ENCODE data around the gene NCBP3. TPM values are rescaled to one million over a fixed set of nuclear protein-coding genes. Genes with fewer than 3 reads are reported as not detected.

Gene NCBP3
- total and polyA plus RNA-seq, 2 donors (not counting 3 experiments of a cell fraction or from before 2014, with no cell fraction given): 18.2 to 51.1 TPM

- H3K36me3 ChIP-seq (ENCODE audit: control insufficient read depth in 2 of 2, extremely low read depth in 1 of 2, insufficient read depth in 2 of 2, low read length in 2 of 2): peaks cover 23 to 31% of the 10 kb centered on the region in 2 experiments
- dilution Hi-C loops (cut with MboI; ENCODE audit: extremely low pct_ligation_motif_present, low sequenced_read_pairs): no loop called here
These were observed 33.8 kb downstream of the NCBP3 start for GRCh38 chr17:3812284-3812683.

More at GRCh38 chr17:3812284-3812683, 33.8 kb downstream of the NCBP3 start:
- CTCF ChIA-PET: interaction anchor here (1.6 to 2.9 kb wide), 2 partner anchors 15 to 75 kb away, joined by 5 to 21 read pairs; no protein-coding TSS in a partner anchor
- Histone ChIP-seq H3K4me3 (replicated peaks in 1 of 3; ENCODE audit: insufficient read depth in 1 of 3, low read depth in 1 of 3, low read length in 3 of 3) (no peak overlapping the region), H2AFZ (ENCODE audit: low read depth, low read length) (no peak overlapping the region), H3K9me3 (replicated peaks; ENCODE audit: control insufficient read depth, insufficient read depth, low read length) (no peaks in the 10 kb centered on the region), H3K79me2 (ENCODE audit: control insufficient read depth, insufficient read depth, low read length) (no peaks in the 10 kb centered on the region), H3K4me1 (ENCODE audit: control insufficient read depth, extremely low read depth, insufficient read depth, low read length) (no peaks in the 10 kb centered on the region), H3K4me2 (ENCODE audit: insufficient read depth, low read length) (no peak overlapping the region), H3K27ac (ENCODE audit: insufficient read depth, low read depth, low read length) (no peak overlapping the region), H3K9ac (replicated peaks; ENCODE audit: extremely low read depth, insufficient read depth, low read length) (no peak overlapping the region), H4K20me1 (replicated peaks; ENCODE audit: control insufficient read depth, extremely low read depth, insufficient read depth, low read length) (no peaks in the 10 kb centered on the region), H3K27me3 (ENCODE audit: control insufficient read depth in 2 of 2, insufficient read depth in 2 of 2, low read length in 2 of 2) (no peaks in the 10 kb centered on the region), H3K9me1 (replicated peaks; ENCODE audit: control insufficient read depth, extremely low read depth, insufficient read depth, low read length) (no peaks in the 10 kb centered on the region)
- POLR2A ChIA-PET: no interaction called here
- FAIRE-seq: no peak
- DNase-seq (ENCODE audit: low read depth, low spot score): no peak
- no peak for TF ChIP-seq POLR2AphosphoS5 (IDR thresholded peaks at IDR 0.05; ENCODE audit: insufficient read depth, low read depth, low read length)
- TF ChIP-seq POLR2A (IDR thresholded peaks at IDR 0.05; ENCODE audit: low read depth, low read length): no peak
- no peak for TF ChIP-seq MYC (IDR thresholded peaks at IDR 0.05; ENCODE audit: low read depth, low read length)
- no peak for TF ChIP-seq EZH2 (IDR thresholded peaks at IDR 0.05; ENCODE audit: borderline replicate concordance, low read depth, low read length, severe bottlenecking)
- TF ChIP-seq CTCF (IDR thresholded peaks at IDR 0.05; ENCODE audit: extremely low read depth in 1 of 2, insufficient read depth in 1 of 2, low read depth in 1 of 2, low read length in 2 of 2): no peak
- TF ChIP-seq MAX (IDR thresholded peaks at IDR 0.05; ENCODE audit: insufficient read depth, insufficient read length): no peak
- TF ChIP-seq JUN (IDR thresholded peaks at IDR 0.05; ENCODE audit: borderline replicate concordance, insufficient read depth, insufficient read length, low read depth): no peak
- no peak for TF ChIP-seq FOS (IDR thresholded peaks at IDR 0.05; ENCODE audit: borderline replicate concordance, insufficient read depth, low read length)
- no peak for TF ChIP-seq GATA2 (IDR thresholded peaks at IDR 0.05; ENCODE audit: insufficient read depth, insufficient read length, low read depth, low read length)
- intact Hi-C loops (cut with micrococcal nuclease): no loop called here
- BruUV-seq (replicated peaks): no TSS peak

Data from endothelial cell of umbilical vein (primary cell).